K562 (cell line): Measurements from ENCODE around the gene GRIK2. TPM values are rescaled to one million over a fixed set of nuclear protein-coding genes. Genes with fewer than 3 reads are reported as not detected.

Experiments
- ATAC-seq: fragments of 200-7000 bp; cut with Tn5 transposase; 3 replicates; pipeline ENCODE4 v1.9.1; 2020; ENCODE audit warnings: moderate library complexity
- BruUV-seq: library from RNA; stranded (reverse); fragments of 400-500 nt; replicated peaks from 2 replicates; lab custom pipeline; 2021; lab: Mats Ljungman, UMichigan
- CTCF ChIA-PET: fragments of 300-600 bp; formaldehyde crosslinking; extraction: SDS; loops from one replicate; lab custom pipeline; 2021; ENCODE audit warnings: low intra/inter-chr PET ratio; lab: Yijun Ruan, JAX
- POLR2A ChIA-PET: fragments of 300-600, 350-650 bp; sonication (Branson Sonifier 250); formaldehyde crosslinking; extraction: SDS; loops from one replicate; lab custom pipeline; 2021; ENCODE audit warnings: antibody characterized with exemption, inconsistent platforms; lab: Yijun Ruan, JAX
- DNase-seq, 4 experiments: peaks; one replicate each; pipeline versions ENCODE4 v3.0.0 to v3.0.0-alpha.2; 2011 to 2018; ENCODE audit warnings: low spot score in 3 of 4, mixed read lengths in 3 of 4; ENCODE audit errors: extremely low read depth in 1 of 4
- FAIRE-seq: peaks from 2 replicates; lab custom pipeline; 2011; peaks lifted over from hg19 to GRCh38; lab: Jason Lieb, UNC
- H2AFZ ChIP-seq: 2 replicates; pipeline ENCODE4 v1.6.0; 2011; ENCODE audit warnings: low read depth, low read length, control low read depth, inconsistent platforms
- H3K27ac ChIP-seq: fragments of 200-600 bp; 3 replicates; pipeline ENCODE4 v1.8.0; 2011; ENCODE audit warnings: low read depth, mild to moderate bottlenecking, control low read depth, inconsistent platforms, low read length, moderate library complexity, mixed read lengths; ENCODE audit errors: extremely low read depth
- H3K27me3 ChIP-seq, 2 experiments: fragments of 300-600 bp in 1 of 2; 2 replicates in 1 of 2; 3 replicates in 1 of 2; pipeline versions ENCODE4 v1.6.0 to v1.8.0; 2011; ENCODE audit warnings: inconsistent platforms in 2 of 2, low read length in 2 of 2, mild to moderate bottlenecking in 1 of 2, mixed read lengths in 1 of 2, moderate library complexity in 1 of 2; ENCODE audit not compliant: control insufficient read depth in 2 of 2, insufficient read depth in 2 of 2
- H3K36me3 ChIP-seq: fragments of 300-600 bp; 3 replicates; pipeline ENCODE4 v1.8.0; 2011; ENCODE audit warnings: mild to moderate bottlenecking, low read length, inconsistent platforms; ENCODE audit not compliant: control insufficient read depth, insufficient read depth
- H3K4me1 ChIP-seq, 2 experiments: fragments of 200-600 bp in 1 of 2; replicated peaks in 1 of 2; 2 replicates in 1 of 2; 3 replicates in 1 of 2; pipeline versions ENCODE4 v1.5.1 to v1.8.0; 2011; ENCODE audit warnings: inconsistent platforms in 2 of 2, low read length in 2 of 2, mild to moderate bottlenecking in 1 of 2, mixed read lengths in 1 of 2, moderate library complexity in 1 of 2; ENCODE audit not compliant: control insufficient read depth in 2 of 2, insufficient read depth in 2 of 2
- H3K4me2 ChIP-seq: 2 replicates; pipeline ENCODE4 v1.6.1; 2011; ENCODE audit warnings: low read length, control low read depth, inconsistent platforms, mixed read lengths; ENCODE audit not compliant: insufficient read depth
- H3K4me3 ChIP-seq: fragments of 200-600 bp; sonication (generic), shearing (Covaris generic); 2 replicates; pipeline ENCODE4 v1.5.1; 2016; ENCODE audit warnings: control low read depth, inconsistent platforms
- H3K79me2 ChIP-seq: fragments of 200-600 bp; 3 replicates; pipeline ENCODE4 v1.8.0; 2011; ENCODE audit warnings: low read length, inconsistent platforms; ENCODE audit not compliant: control insufficient read depth, insufficient read depth
- H3K9ac ChIP-seq, 2 experiments: 2 replicates each; pipeline versions ENCODE4 v1.6.0 to v1.6.1; 2011; ENCODE audit warnings: low read depth in 2 of 2, low read length in 2 of 2, control low read depth in 1 of 2, inconsistent platforms in 1 of 2, mild to moderate bottlenecking in 1 of 2, mixed read lengths in 1 of 2; ENCODE audit not compliant: insufficient read depth in 1 of 2
- H3K9me1 ChIP-seq: one replicate; pipeline ENCODE4 v1.6.0; 2011; ENCODE audit warnings: inconsistent platforms, mild to moderate bottlenecking, low read length, moderate library complexity; ENCODE audit not compliant: control insufficient read depth, insufficient read depth
- H3K9me3 ChIP-seq: replicated peaks from 2 replicates; pipeline ENCODE4 v1.5.1; 2011; ENCODE audit warnings: low read depth, low read length, inconsistent platforms; ENCODE audit not compliant: control insufficient read depth, insufficient read depth
- H4K20me1 ChIP-seq: replicated peaks from 2 replicates; pipeline ENCODE4 v1.6.1; 2011; ENCODE audit warnings: low read length, inconsistent platforms, mixed read lengths; ENCODE audit not compliant: control insufficient read depth, insufficient read depth
- ATF4 ChIP-seq: fragments of 450-650 bp; formaldehyde crosslinking; IDR thresholded peaks from 2 replicates; pipeline ENCODE4 v1.4.0; 2022; ENCODE audit warnings: mild to moderate bottlenecking, moderate library complexity
- COPS2 ChIP-seq: fragments of 450-650 bp; conservative IDR thresholded peaks from 2 replicates; pipeline ENCODE4 v1.6.1; 2016; ENCODE audit warnings: mild to moderate bottlenecking, moderate library complexity
- CTCFL ChIP-seq: IDR thresholded peaks from 2 replicates; pipeline ENCODE4 v1.6.1; 2011; ENCODE audit warnings: borderline replicate concordance, low read depth, mild to moderate bottlenecking, moderate library complexity, low read length; ENCODE audit not compliant: insufficient read depth, poor library complexity, severe bottlenecking
- EGR1 ChIP-seq: fragments of 450-650 bp; conservative IDR thresholded peaks from 2 replicates; pipeline ENCODE4 v1.6.1; 2017; ENCODE audit warnings: mild to moderate bottlenecking
- EWSR1 ChIP-seq: fragments of 450-650 bp; IDR thresholded peaks from 2 replicates; pipeline ENCODE4 v1.6.1; 2018; ENCODE audit warnings: borderline replicate concordance, mild to moderate bottlenecking, low read depth, moderate library complexity; ENCODE audit not compliant: partially characterized antibody
- FOXK1 ChIP-seq: sonication (generic); formaldehyde crosslinking; IDR thresholded peaks from 2 replicates; pipeline ENCODE4 v1.8.0; 2022; ENCODE audit warnings: missing genetic modification reagents, mild to moderate bottlenecking, borderline replicate concordance
- HDGF ChIP-seq: fragments of 450-650 bp; IDR thresholded peaks from 2 replicates; pipeline ENCODE4 v1.6.1; 2016
- MAFG ChIP-seq: fragments of 450-650 bp; conservative IDR thresholded peaks from 2 replicates; pipeline ENCODE4 v1.6.1; 2016; ENCODE audit warnings: missing genetic modification characterization, missing compliant biosample characterization
- MED1 ChIP-seq: sonication (generic); formaldehyde crosslinking; IDR thresholded peaks from 2 replicates; pipeline ENCODE4 v1.8.1; 2023; ENCODE audit warnings: missing genetic modification reagents, borderline replicate concordance
- MTF1 ChIP-seq: fragments of 250-450 bp; sonication (Bioruptor Pico); IDR thresholded peaks from 2 replicates; pipeline ENCODE4 v1.9.0; 2021; ENCODE audit warnings: moderate library complexity, mild to moderate bottlenecking, inconsistent platforms, borderline replicate concordance
- MXD1 ChIP-seq: fragments of 250-450 bp; sonication (Bioruptor Pico); IDR thresholded peaks from 2 replicates; pipeline ENCODE4 v1.8.0; 2021; ENCODE audit warnings: borderline replicate concordance, mild to moderate bottlenecking, moderate library complexity; ENCODE audit not compliant: poor library complexity, severe bottlenecking
- POLR2G ChIP-seq: fragments of 200-400 bp; formaldehyde crosslinking; IDR thresholded peaks from 2 replicates; pipeline ENCODE4 v1.6.1; 2017; ENCODE audit warnings: low read depth, mild to moderate bottlenecking, antibody characterized with exemption, low read length, moderate library complexity
- SIX5 ChIP-seq, 2 experiments: IDR thresholded peaks; 2 replicates each; pipeline ENCODE4 v1.6.1; 2011; ENCODE audit warnings: low read length in 2 of 2, borderline replicate concordance in 1 of 2, low read depth in 1 of 2, mild to moderate bottlenecking in 1 of 2, moderate library complexity in 1 of 2; ENCODE audit not compliant: insufficient read depth in 1 of 2
- TCFL5 ChIP-seq: fragments of 250-450 bp; sonication (Bioruptor Pico); conservative IDR thresholded peaks from 2 replicates; pipeline ENCODE4 v1.6.1; 2021; ENCODE audit warnings: mild to moderate bottlenecking, moderate library complexity, matching md5 sums
- ZNF133 ChIP-seq: fragments of 250-450 bp; sonication (Bioruptor Pico); IDR thresholded peaks from 2 replicates; pipeline ENCODE4 v1.4.0; 2020; ENCODE audit warnings: mild to moderate bottlenecking
- ZNF212 ChIP-seq: fragments of 450-650 bp; formaldehyde crosslinking; IDR thresholded peaks from 2 replicates; pipeline ENCODE4 v1.4.0; 2020; ENCODE audit warnings: mild to moderate bottlenecking
- ZNF280A ChIP-seq: fragments of 450-650 bp; IDR thresholded peaks from 2 replicates; pipeline ENCODE4 v1.6.1; 2018; ENCODE audit warnings: mild to moderate bottlenecking, low read depth; ENCODE audit not compliant: partially characterized antibody
- ZNF780A ChIP-seq: fragments of 250-450 bp; sonication (Bioruptor Pico); IDR thresholded peaks from 2 replicates; pipeline ENCODE4 v1.5.0; 2021; ENCODE audit warnings: mild to moderate bottlenecking
- WGBS: fragments of 100-300 bp; shearing (Covaris generic); methylation state at CpG from one replicate; pipeline ENCODE4 v1.1.6; 2016; ENCODE audit warnings: low coverage, mixed read lengths; ENCODE audit not compliant: insufficient coverage; ENCODE audit errors: missing lambda C conversion rate; 5-methylcytosine and 5-hydroxymethylcytosine counted together
- in situ Hi-C: fragments of 300-500 bp; cut with MboI; formaldehyde crosslinking; loops from 4 replicates; pipeline ENCODE4 v1.15.0; 2018; ENCODE audit warnings: inconsistent platforms, mixed read lengths
- intact Hi-C: fragments of 100-400 bp; cut with micrococcal nuclease; formaldehyde crosslinking; loops from 2 replicates; pipeline ENCODE4 v1.14.2; 2022
- polyA plus RNA-seq, 8 experiments: library from polyadenylated mRNA; depleted of rRNA in 4 of 8; stranded (reverse) in 5 of 8; unstranded in 3 of 8; fragments of >200 nt; fragmentation: Nextera tagmentation in 2 of 8; fragmentation: Illumina TruSeq in 1 of 8; extraction: Ambion mirVana in 2 of 8; extraction: Trizol in 1 of 8; gene quantifications; 2 replicates each; pipeline versions ENCODE4 v1.2.1 to v1.2.3, GENCODE V29; 2011 to 2014; ENCODE audit warnings: inconsistent platforms in 1 of 8, missing spikeins in 1 of 8
- total RNA-seq, 7 experiments: library from RNA; depleted of rRNA in 6 of 7; stranded (reverse); fragments of >200 nt in 6 of 7; fragmentation: Illumina TruSeq in 2 of 7; extraction: Trizol in 2 of 7; gene quantifications; 2 replicates each; pipeline versions ENCODE4 v1.2.1 to v1.2.3, GENCODE V29; 2011 to 2021; ENCODE audit warnings: low replicate concordance in 1 of 7

GRIK2 gene
- total and polyA plus RNA-seq, 9 of the 15 experiments (the other 6 are each of a cell fraction or from before 2014, with no cell fraction given): not detected

- H3K9me1 ChIP-seq: no peaks in the 10 kb centered on the region
- no peaks in the 10 kb centered on the region for H3K36me3 ChIP-seq
- POLR2A ChIA-PET: no interaction called here
- TF ChIP-seq MAFG (tag) (no peak), ZNF280A (no peak), HDGF (no peak), MED1 (CRISPR knock-in tag) (no peak), TCFL5 (CRISPR knock-in tag) (no peak), COPS2 (no peak), EGR1 (no peak), EWSR1 (no peak), POLR2G (no peak), ZNF212 (no peak), FOXK1 (CRISPR knock-in tag) (no peak), MTF1 (CRISPR knock-in tag) (no peak), ATF4 (CRISPR knock-in tag) (no peak), MXD1 (CRISPR knock-in tag) (no peak), CTCFL (no peak), ZNF780A (CRISPR knock-in tag) (no peak), SIX5 (IDR thresholded peaks at IDR 0.05; ENCODE audit: borderline replicate concordance in 1 of 2, insufficient read depth in 1 of 2, low read depth in 1 of 2, low read length in 2 of 2) (no peak), ZNF133 (CRISPR knock-in tag) (no peak)
- ATAC-seq: no peak
- no peak overlapping the region for H3K4me2 ChIP-seq
- H3K9me3 ChIP-seq: no peaks in the 10 kb centered on the region
- intact Hi-C loops: no loop called here
- BruUV-seq: no TSS peak
- H3K4me1 ChIP-seq: no peaks in the 10 kb centered on the region
- H3K27ac ChIP-seq: no peak overlapping the region
- no peak overlapping the region for H3K9ac ChIP-seq
- FAIRE-seq: no peak
- H2AFZ ChIP-seq: no peak overlapping the region
- CTCF ChIA-PET: no interaction called here
- WGBS: 0% methylated on average over 1 of the region's 1 CpG
- DNase-seq: no peak
- in situ Hi-C loops: no loop called here
- no peaks in the 10 kb centered on the region for H3K79me2 ChIP-seq
- no peaks in the 10 kb centered on the region for H4K20me1 ChIP-seq
- H3K4me3 ChIP-seq: no peak overlapping the region
- no peaks in the 10 kb centered on the region for H3K27me3 ChIP-seq
Observed at GRCh38 chr6:101851911-101852310, 458.4 kb downstream of the GRIK2 start.
